Lung microvascular endothelial cell (primary cell): ENCODE data around the gene CTDP1. TPM values are rescaled to one million over a fixed set of nuclear protein-coding genes. Genes with fewer than 3 reads are reported as not detected.

Experiments
- DNase-seq, 2 donors: peaks; one replicate each; pipeline versions ENCODE4 v3.0.0 to v3.0.0-alpha.2; 2010; ENCODE audit warnings: low read depth in 2 of 2
- total RNA-seq: library from RNA; depleted of rRNA; stranded (reverse); fragments of >200 nt; gene quantifications from 2 replicates; pipeline ENCODE4 v1.2.1, GENCODE V29; 2014

The CTDP1 gene, protein sequence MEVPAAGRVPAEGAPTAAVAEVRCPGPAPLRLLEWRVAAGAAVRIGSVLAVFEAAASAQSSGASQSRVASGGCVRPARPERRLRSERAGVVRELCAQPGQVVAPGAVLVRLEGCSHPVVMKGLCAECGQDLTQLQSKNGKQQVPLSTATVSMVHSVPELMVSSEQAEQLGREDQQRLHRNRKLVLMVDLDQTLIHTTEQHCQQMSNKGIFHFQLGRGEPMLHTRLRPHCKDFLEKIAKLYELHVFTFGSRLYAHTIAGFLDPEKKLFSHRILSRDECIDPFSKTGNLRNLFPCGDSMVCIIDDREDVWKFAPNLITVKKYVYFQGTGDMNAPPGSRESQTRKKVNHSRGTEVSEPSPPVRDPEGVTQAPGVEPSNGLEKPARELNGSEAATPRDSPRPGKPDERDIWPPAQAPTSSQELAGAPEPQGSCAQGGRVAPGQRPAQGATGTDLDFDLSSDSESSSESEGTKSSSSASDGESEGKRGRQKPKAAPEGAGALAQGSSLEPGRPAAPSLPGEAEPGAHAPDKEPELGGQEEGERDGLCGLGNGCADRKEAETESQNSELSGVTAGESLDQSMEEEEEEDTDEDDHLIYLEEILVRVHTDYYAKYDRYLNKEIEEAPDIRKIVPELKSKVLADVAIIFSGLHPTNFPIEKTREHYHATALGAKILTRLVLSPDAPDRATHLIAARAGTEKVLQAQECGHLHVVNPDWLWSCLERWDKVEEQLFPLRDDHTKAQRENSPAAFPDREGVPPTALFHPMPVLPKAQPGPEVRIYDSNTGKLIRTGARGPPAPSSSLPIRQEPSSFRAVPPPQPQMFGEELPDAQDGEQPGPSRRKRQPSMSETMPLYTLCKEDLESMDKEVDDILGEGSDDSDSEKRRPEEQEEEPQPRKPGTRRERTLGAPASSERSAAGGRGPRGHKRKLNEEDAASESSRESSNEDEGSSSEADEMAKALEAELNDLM
- 16.1 and 25.0 TPM in 2 replicates for total RNA-seq

DNA sequence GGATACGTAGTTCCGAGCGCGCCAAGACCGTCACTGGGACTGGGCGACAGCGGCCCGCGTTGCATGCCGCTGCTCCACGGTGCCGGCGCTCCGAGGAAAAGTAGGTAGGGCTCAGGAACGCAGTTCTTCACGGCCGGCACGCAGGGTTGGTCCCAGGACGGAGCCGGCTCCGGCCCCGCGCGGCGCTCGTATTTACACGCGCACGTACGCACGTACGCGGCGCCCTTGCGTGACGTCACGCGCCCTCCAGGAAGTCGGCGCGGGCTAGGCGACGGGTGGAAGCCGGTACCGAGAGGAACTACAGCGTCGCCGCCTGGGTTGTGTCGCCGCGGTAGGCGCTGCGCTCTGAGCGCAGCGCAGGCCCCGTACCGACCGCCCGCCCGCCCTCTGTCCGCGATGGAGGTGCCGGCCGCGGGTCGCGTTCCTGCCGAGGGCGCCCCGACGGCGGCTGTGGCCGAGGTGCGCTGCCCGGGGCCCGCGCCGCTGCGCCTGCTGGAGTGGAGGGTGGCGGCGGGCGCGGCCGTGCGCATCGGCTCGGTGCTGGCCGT, at the start of gene CTDP1:
Gene CTDP1, plus strand, starts transcription at position 252 of the 548 bp plus-strand sequence. Its CDS starts 145 bp downstream, at position 397.
- DNase-seq, result peak; percentile 97 to 98

DNA sequence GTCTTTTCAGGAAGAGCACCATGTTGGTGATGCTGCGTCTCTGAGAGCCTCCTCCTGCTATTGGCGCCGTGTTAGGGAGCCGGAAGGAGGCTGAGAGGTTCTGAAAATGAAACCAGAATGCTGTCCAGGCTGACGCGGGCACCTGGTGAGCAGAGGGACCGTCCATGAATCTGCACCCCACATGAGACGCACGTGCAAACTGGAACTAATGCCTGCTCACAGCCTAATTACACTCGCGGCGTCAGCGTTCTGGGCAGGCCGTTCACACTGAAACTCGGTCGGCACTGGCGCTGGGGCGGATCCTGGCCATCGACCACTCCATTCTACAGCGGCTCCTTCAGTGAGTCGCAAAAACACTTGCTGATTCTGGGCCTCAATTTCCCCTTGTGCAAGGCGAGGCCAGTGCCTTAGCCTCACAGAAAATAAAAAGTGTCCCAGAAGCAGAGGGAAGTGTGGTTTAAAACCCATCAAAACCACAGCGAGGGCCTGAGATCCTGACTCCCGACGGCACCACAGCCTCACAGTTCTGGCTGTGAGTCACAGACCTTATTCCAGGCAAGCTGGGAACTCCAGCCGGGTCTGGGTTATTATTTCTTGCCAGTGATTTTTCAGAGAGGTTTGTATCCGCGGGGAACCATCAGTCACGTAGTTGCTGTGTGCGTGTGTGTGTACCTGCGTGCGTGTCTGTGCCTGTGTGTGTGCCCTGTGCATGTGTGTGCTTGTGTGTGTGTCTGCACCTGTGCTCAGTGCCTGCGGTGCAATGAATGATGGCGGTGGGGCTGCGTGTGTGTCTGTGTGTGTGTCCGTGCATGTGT, 49.1 kb upstream of the CTDP1 start:
- DNase-seq, result no peak

DNA sequence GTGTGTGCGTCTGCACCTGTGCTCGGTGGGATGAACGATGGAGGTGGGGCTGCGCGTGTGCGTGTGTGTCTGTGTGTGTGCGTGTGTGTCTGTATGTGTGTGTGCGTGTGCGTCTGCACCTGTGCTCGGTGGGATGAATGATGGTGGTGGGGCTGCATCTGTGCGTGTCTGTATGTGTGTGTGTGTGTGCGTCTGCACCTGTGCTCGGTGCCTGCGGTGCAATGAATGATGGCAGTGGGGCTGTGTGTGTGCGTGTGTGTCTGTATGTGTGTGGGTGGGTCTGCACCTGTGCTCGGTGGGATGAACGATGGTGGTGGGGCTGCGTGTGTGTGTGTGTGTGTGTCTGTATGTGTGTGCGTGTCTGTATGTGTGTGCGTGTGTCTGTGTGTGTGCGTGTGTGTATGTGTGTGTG, 48.5 kb upstream of the CTDP1 start:
- DNase-seq, result no peak

DNA sequence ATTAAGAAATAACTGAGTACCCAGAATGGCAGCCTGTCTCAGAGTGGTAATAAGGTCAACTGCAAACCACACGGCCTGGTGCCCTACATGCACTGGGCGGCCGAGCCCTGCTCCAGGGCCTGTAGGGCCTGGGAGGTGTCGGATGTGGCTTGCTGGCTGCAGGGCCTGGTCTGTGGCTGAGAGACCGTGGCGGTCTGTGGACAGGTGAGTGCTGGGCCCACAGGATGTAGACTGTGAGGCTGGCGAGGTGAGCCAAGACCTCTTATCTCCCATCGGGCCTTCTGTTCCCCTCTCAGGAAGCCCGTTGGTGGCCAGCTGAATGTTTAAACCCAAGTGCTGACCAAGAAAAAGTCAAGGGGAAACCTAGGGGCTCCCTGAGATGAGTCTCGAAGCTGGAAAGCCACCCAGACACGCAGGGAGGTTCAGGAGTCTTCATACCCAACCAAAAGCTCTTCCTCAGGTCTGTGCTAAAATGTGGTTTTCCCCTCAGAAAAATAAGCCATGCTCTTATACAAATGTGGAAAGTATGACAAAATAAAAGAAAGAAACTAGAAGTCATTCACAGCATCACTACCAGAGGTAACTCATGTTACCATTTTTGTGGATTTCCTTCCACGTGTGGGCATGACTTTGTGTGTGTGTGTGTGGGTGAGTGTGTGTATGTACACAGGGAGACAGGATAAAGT, 47.7 kb upstream of the CTDP1 start:
- no peak for DNase-seq

DNA sequence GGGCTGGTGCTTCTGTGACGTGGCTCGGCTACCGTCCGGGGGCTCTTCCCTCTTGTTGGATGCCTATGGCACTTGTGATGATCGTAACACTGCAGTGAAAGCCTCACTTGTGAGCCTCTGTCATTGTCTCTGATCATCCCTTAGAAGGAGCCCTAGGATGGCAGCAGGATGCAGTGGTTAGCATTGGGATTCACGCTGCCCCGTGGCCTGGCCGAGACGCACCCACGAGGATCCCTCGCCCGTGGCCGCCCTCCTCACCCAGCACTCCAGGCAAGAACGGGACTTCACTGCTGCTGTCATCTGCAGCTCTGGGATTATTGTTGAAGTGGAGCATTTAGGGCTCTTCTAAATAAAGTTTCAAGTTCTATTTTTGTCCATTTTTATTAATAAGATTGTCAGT, 46.8 kb upstream of the CTDP1 start:
- no peak for DNase-seq

DNA sequence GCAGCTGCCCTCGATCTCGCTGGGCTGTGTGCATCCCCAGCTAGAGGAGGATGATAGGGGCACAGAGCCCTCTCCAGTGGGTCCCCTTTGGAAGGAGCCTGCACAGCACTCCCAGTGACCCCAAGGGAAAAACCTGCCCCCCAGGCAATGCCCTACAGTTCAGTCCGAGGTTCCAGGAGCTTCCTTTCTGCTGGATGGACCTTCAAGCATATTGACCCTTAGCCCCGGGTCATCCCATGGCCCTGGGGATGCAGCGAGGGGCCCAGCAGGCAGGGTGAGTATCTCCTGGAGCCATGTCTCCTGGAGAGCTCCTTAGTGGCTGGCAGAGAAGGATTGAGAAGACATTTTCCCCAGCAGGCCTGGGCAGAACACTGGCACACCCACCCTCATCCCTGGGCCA, 45.4 kb upstream of the CTDP1 start:
- no peak for DNase-seq

DNA sequence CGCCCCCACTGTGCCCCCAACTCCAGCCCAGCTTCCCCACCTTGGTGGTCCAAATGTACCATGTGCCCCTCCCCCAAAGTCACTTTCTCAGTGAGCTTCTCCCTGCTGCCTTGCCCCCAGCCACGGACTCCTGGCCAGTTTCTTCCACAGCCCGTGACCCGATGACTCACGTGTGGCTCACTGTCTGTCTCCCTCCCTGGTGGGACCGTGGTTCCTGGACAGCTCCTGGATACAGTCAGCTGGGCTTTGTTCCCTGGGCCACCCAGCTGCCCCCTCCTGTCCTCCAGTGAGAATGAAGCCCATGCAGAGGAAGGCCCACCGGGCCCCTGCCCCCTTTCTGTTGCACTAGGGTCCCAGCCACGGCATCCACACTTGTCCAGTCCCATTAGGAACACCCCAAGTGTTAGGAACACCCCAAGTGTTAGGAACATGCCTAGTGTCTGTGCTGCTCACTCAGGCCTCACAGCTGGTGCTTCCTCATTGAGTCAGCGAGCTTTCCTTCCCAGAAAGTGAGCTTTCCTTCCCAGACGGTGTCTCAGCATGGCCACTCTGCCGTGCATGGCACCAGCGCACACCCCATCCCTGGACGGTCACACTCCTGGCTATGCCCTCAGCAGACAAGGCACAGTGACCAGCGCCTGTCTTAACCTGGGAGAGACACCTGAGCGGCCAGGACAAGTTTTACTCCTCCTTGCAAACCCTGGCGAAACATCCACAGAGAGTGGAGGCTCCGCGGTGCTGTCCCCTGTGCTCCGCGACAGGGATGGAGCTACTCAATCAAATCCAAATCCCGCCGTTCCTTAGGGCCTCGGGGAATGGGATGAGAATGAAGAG, 44.8 kb upstream of the CTDP1 start:
- DNase-seq, result no peak

DNA sequence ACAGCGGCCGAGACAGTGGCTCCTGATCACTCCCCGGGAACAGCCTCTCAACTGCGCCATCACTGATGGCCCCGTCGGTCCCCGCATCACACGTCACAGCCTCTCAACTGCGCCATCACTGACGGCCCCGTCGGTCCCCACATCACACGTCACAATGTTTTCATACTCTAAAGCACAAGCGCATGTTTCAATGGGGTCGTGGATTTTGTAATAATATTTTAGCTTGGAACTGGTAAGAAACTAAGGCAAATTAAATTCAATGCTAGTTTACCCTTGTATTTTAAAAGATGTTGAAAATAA, 44.2 kb upstream of the CTDP1 start:
- no peak for DNase-seq

DNA sequence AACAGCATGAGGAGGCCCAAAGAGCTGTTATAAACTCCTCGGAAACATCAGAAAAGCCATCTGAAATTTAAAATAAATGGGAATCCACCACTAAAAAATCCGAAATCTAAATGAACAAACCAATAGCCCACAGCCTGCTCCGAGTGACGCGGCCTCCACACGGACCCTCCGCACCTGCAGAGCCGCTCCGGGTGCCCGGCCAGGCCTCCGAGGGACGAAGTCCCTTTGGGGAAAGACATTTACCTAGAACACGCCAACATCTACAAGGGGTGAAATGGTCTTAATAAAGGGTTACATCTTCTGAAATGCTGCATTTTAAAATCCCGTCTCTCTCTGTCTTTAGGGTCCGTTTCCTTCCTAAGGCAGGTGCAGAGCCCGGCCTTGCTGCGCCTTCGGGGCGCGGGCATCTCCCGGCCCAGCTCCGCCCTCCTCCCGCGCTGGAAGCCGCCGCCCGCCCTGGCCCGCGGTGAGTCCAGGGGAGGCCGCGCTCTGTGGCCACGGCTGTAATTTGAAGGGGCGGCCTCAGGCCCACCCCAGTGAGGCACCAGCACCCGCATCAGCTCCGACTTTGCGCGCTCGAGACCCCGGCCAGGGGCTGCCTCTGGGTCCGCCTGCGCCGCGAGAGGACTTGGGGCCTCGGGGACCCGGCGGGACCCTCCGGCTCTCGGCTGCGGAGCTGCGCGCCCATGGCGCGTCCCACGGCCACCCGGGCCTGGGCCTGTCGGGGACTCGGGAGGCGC, 42.3 kb upstream of the CTDP1 start:
- no peak for DNase-seq

DNA sequence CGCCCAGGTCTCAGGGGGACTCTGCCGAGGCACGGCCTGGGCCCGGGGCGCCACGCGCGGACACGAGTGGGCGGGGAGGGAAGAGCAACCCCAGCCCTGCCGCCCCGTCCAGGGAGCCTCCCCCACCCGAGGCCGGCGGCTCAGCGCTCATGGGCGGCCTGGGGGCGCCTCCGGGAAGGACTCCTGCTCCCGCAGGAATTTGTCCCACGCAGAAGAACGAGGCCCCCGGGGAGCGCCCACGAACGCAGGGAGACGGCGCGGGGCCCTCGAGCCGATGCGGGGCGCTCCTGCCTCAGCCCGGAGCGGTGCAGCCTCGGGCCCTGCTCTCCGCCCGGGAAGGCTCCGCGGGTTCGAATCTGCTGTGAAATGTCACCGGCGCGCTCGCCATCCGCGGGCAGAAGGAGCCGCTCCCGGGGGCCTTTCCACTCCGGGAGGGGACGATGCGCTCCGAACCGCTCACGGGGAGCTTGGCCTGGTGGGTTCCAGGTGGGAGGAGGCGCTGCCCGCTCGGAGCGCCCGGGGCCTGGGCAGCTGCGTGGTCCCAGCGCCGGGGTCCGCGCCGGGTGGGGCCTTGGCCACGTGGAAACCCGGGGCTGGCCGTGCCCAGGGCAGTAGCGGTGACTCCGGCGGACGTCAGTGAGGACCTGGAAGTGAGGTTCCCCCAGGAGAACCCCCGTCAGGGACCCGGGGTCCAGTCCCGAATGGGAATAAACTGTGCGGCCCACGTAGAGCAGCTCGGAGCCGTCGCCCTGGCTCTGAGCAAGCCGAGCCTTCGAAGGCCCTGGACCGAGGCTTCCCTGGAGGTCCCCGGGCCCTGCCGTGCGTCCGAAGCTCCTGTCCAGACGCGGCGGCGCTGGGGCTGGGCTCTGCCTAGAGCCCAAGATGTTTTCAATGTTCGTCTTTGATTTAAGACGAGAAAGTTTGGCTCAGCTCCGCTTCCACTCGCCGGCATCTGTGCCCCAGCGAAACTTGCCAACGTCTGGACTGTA, 41.4 kb upstream of the CTDP1 start:
- DNase-seq, result no peak

DNA sequence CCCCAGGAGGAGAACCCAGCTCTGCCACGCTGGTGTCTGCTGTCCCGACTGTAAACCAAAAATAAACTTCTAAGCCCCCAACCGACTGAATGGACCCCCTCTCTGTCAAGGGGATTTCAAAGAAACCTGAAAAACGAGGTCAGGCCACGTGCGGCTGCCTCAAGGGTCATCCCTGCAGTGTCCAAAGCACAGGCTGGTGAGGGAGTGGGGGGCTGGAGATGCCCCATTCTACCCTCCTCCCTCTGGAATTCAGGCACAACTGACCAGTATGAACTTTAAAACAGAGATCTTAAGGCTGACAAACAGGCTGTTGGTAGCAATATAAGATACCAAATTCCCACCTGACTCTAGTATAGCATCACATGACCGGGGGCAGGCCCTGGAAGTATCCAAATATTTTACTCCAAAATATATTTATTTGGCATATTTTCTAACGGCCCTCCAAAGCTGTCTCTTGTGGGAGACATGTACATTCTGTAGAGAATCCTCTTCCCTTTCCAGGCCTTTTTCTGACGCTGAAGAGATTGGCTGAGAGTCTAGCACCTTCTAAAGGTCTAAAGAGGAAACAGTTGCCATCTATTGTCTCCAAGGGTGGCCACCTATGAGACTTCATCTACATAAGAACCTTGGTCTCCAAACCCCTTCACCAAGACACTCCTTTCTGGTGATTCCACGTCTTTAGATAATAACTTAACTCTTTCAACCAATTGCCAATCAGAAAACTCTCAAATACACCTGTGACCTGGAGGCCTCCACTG, 40.4 kb upstream of the CTDP1 start:
- no peak for DNase-seq

DNA sequence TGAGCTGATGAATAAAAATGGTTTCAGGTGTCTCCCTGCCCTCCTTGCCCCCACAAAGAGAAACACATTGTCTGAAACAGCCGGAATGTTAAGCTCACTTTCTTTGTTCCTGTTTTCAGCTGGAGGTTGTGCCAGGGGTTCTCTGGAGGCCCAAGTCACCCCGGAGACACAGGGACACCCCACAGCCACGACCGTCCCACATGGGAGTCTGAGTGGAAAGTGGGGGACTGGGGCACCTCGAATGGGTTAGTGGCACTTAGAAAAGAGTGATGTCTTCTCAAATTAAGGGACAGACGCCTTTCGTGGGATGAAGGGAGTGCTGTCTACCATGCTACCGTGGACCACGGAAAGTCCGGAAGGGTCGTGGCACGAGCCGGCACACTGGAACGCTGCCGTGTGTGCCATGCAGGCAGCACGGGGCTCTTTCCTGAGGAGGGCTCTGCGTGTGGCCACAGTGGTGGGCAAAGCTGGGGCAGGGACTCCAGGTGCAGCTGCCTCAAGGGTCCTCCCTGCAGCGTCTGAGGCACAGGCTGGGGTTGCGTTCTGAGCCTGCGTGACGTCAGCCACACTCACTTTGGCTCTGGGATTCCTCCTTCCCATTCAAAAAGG, 39.4 kb upstream of the CTDP1 start:
- DNase-seq, result no peak

DNA sequence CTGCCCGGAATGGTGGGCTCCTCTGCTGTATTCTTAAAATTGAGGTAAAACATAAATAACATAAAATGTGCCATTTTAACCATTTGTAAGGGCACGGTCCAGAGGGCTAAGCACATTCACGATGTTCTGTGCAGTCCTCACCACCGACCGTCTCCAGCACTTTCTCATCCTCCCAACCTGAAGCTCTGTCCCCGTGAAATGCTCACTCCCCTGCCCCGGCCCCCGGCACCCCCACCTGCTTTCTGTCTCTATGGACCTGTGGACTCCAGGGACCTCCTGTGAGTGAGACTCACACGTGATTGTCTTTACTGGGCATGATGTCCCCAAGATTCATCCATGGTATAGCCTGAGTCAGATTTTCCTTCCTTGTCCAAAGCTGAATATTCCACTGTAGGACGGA, 38.7 kb upstream of the CTDP1 start:
- DNase-seq, result no peak

DNA sequence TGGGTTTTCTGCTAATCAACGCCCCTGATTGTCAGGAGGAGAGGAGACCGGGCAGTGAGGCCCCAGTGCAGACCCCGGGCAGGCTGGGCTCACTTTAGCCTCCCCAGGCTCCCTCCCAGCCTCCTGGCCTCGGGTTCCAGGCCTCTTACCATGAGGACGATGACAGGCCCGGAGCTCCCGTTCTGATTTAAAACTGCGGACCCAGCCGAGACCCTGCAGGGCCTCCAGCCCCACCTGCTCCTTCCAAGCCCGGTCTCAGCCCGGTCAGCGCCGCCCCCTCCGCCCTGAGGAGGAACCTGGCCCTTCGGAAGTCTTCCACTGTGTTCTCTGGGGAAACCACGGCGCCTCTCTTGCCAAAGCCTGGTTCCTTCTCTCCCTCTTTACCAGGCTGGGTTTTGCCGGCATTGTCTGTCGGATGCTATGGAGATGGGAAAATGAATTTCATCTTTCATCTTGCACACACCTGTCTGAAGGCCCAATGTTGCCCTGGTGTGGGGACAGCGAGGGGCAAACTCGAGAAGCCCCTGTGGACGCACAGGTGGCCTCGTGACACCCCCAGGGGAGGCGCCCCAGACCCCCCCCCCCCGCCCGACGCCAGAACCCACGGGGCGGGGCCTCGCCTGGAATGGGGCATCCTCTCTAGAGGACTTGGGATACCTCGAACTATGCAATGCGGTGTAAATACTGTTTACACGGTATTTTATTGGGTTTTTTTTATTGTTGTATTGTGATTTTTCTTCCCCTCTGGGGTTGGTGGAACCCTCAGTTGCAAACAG, 37.7 kb upstream of the CTDP1 start:
- no peak for DNase-seq

DNA sequence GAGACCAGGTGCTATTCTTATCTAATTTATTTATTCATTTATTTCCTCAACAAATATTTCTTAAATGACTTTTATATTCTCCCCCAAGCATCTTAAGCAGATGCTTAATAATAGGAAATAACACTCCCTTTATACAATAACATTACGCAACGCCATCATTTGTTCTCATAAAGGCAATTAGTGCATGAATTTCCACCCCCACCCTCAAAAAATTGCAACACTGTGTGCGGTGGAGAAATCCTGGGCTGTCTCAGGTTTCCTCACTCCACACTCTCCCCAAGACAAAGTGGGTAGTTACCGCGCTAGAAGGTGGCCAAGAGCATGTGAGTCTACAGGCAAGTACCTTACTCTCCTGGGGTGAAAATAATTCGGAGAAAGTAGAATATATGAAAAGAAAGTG, 37.0 kb upstream of the CTDP1 start:
- DNase-seq, result no peak
